Keratinocyte (primary cell): ENCODE results near the gene FAM227A.

Experiments
- EZH2 ChIP-seq: IDR thresholded peaks from one replicate; pipeline ENCODE4 v1.6.1; 2012; ENCODE audit warnings: inconsistent platforms, mild to moderate bottlenecking, low read length, moderate library complexity
- TF ChIP-seq, protein P1 (sequence below), 3 experiments: IDR thresholded peaks in 1 of 3; conservative IDR thresholded peaks in 1 of 3; optimal IDR thresholded peaks in 1 of 3; 2 replicates in 2 of 3; 3 replicates in 1 of 3; pipeline versions ENCODE3 to v1.5.1; 2011; ENCODE audit warnings: low read length in 3 of 3, mild to moderate bottlenecking in 3 of 3, moderate library complexity in 2 of 3, control low read depth in 1 of 3, inconsistent platforms in 1 of 3; ENCODE audit not compliant: insufficient read depth in 2 of 3; ENCODE audit errors: extremely low read depth in 1 of 3

DNA sequence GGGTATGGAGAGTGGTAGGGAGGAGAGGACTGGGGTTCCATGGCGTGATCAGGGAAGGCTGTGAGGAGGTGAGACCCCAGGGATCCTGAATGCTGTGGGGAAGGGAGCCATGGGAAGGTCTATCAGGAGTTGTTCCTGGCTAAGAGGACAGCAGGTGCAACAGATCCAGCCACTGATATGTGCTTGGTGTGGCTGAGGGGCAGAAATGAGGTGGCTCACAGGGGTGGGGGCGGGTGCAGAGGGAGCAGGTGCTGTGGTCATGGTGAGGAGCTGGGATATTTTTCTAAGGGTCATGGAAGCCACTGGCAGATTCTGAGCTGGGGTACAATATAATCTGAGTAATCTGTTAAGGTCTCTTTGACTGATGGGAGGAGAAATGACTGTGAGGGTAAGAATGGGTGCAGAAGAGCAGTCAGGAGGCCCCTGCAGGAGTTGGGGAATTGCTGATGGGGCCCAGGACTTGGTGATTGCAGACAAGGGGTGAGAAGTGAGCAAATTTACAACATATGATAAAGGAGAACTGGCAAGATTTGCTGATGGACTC lies 54.9 kb downstream of the FAM227A start:
- TF ChIP-seq, protein P1, sequence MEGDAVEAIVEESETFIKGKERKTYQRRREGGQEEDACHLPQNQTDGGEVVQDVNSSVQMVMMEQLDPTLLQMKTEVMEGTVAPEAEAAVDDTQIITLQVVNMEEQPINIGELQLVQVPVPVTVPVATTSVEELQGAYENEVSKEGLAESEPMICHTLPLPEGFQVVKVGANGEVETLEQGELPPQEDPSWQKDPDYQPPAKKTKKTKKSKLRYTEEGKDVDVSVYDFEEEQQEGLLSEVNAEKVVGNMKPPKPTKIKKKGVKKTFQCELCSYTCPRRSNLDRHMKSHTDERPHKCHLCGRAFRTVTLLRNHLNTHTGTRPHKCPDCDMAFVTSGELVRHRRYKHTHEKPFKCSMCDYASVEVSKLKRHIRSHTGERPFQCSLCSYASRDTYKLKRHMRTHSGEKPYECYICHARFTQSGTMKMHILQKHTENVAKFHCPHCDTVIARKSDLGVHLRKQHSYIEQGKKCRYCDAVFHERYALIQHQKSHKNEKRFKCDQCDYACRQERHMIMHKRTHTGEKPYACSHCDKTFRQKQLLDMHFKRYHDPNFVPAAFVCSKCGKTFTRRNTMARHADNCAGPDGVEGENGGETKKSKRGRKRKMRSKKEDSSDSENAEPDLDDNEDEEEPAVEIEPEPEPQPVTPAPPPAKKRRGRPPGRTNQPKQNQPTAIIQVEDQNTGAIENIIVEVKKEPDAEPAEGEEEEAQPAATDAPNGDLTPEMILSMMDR (optimal IDR thresholded peaks at IDR 0.05 in 1 of 3, IDR thresholded peaks at IDR 0.05 in 1 of 3, conservative IDR thresholded peaks at IDR 0.05 in 1 of 3; ENCODE audit: extremely low read depth in 1 of 3, insufficient read depth in 2 of 3, low read length in 3 of 3) = no peak
- no peak for TF ChIP-seq EZH2
